Large intestine (tissue), 3 donors: ENCODE data around the gene HMX2. TPM values are rescaled to one million over a fixed set of nuclear protein-coding genes. Genes with fewer than 3 reads are reported as not detected.
"Not testable (repeated sequence)": the region's sequence is repeated elsewhere in the genome, so short reads cannot be mapped to it uniquely, and the experiment has no call there.

Source experiments
- DNase-seq, 2 donors: peaks; one replicate each; pipeline versions ENCODE4 v3.0.0 to v3.0.0-alpha.2; 2013
- H3K27ac ChIP-seq: one replicate; pipeline ENCODE4 v1.5.1; 2013; ENCODE audit warnings: low read length
- H3K27me3 ChIP-seq: 2 replicates; pipeline ENCODE4 v1.6.1; 2013; ENCODE audit warnings: low read length; ENCODE audit not compliant: control insufficient read depth, insufficient read depth
- H3K36me3 ChIP-seq: 2 replicates; pipeline ENCODE4 v1.6.1; 2013; ENCODE audit warnings: low read length; ENCODE audit not compliant: control insufficient read depth, insufficient read depth
- H3K4me1 ChIP-seq: one replicate; pipeline ENCODE4 v1.6.1; 2013; ENCODE audit warnings: low read length; ENCODE audit not compliant: control insufficient read depth, insufficient read depth
- H3K4me3 ChIP-seq: one replicate; pipeline ENCODE4 v1.5.1; 2013; ENCODE audit warnings: low read length
- H3K9me3 ChIP-seq: one replicate; pipeline ENCODE4 v1.6.1; 2013; ENCODE audit warnings: mild to moderate bottlenecking, low read depth, low read length, moderate library complexity; ENCODE audit not compliant: control insufficient read depth
- whole genome bisulfite sequencing: methylation state at CpG from one replicate; pipeline ENCODE4 v1.1.5; 2013; ENCODE audit warnings: low lambda C conversion rate; ENCODE audit not compliant: insufficient coverage; 5-methylcytosine and 5-hydroxymethylcytosine counted together
- polyA plus RNA-seq: library from polyadenylated mRNA; unstranded; fragments of 120-200 nt; gene quantifications from one replicate; pipeline ENCODE4 v1.2.1, GENCODE V29; 2013

HMX2 gene
- polyA plus RNA-seq, 1 donor = 1.1 TPM

GRCh38 chr10:123171616-123172015 is 23.7 kb downstream of the HMX2 start:
- not testable (repeated sequence) for H3K27ac ChIP-seq, H3K4me3 ChIP-seq, H3K27me3 ChIP-seq, H3K4me1 ChIP-seq, DNase-seq, H3K9me3 ChIP-seq
- H3K36me3 ChIP-seq = peaks cover 18% of the 10 kb centered on the region
- no CpG with 5 or more reads among the region's 10 CpGs for WGBS

DNA sequence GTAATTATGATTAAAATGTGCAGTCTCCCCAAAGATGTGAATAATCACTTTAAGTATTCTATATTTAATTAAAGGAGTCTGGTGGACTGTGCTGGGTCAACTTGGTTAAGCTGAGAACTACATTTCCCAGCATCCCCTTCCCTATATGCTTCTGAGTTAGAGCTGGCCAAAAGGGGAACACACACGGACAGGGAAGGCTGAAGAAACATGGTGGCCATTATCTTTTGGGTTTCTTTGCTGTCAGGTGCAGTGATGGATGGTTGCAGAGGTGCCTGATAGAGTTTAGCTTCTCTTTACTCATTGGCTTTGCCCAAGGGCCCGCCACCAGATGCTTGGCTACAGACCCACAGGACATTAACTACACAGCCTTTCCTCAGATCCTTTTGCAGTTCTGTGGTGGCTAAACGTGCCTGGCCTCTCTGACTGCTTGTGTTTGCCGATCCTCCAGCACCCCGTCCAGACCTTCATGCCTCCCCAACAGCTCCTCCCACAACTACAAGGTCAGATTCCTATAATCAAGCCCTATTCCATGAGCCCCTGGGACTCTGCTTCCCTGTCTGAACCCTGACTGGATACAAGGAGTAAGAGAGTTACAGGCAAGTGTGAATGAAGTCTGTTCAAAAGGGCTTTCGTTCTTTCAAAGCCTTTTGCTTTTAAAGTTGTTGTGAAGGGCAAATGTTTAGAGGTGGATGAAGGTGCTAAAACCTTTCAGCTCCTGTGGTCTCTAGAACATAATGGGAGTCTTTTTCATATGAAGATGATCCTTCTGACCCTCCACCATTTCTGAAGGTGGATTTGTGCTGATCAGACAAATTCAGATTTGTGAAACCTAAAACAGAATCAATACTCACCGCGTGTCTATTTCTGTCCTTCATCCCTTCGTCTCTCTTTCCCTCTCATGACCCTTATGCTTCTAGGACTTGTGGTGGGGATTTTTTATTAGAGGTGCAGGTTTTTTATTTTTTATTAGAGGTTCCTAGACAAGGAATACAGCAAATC is 27.8 kb downstream of the HMX2 start:
- Histone ChIP-seq H3K27ac (no peak overlapping the region), H3K27me3 (no peaks in the 10 kb centered on the region), H3K4me1 (no peaks in the 10 kb centered on the region), H3K9me3 (no peaks in the 10 kb centered on the region), H3K36me3 (peaks cover 6% of the 10 kb centered on the region), H3K4me3 (no peak overlapping the region)
- DNase-seq = no peak
- 85% methylated on average over 5 of the region's 9 CpGs for WGBS

GRCh38 chr10:123178390-123178789 is 30.5 kb downstream of the HMX2 start:
- H3K36me3 ChIP-seq, H3K4me3 ChIP-seq, H3K4me1 ChIP-seq, DNase-seq, H3K27me3 ChIP-seq, H3K27ac ChIP-seq, H3K9me3 ChIP-seq: not testable (repeated sequence)
- 100% methylated on average over 1 of the region's 4 CpGs for WGBS

- Histone ChIP-seq H3K4me1 (no peaks in the 10 kb centered on the region), H3K4me3 (no peak overlapping the region), H3K27me3 (no peaks in the 10 kb centered on the region), H3K9me3 (no peaks in the 10 kb centered on the region), H3K27ac (no peak overlapping the region), H3K36me3 (peaks cover 3% of the 10 kb centered on the region)
- 100% methylated on average over 1 of the region's 7 CpGs for whole genome bisulfite sequencing
- DNase-seq = no peak
Measured at GRCh38 chr10:123180101-123181090, 32.5 kb downstream of the HMX2 start.

DNA sequence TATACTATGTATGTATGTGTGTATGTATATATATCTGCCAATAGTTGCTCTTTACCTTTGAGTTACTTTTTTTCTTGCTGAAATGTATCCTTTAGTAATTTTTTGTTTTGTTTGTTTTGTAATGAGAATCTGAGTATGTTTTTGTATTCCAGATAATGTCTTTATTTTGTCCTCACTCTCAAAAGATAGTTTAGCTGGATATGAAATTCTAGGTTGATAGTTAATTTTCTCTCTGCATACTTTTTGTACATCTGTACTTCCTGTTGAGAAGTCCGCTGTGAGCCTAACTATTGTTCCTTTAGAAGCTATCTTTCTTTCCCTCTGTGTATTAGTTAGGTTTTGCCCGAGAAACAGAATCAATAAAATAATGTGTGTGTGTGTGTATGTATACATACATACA is 35.8 kb downstream of the HMX2 start:
- Histone ChIP-seq H3K27me3 (no peaks in the 10 kb centered on the region), H3K4me1 (no peaks in the 10 kb centered on the region), H3K9me3 (no peaks in the 10 kb centered on the region), H3K4me3 (no peak overlapping the region), H3K27ac (no peak overlapping the region), H3K36me3 (no peaks in the 10 kb centered on the region)
- no CpG with 5 or more reads among the region's 2 CpGs for WGBS
- DNase-seq = no peak

GRCh38 chr10:123187781-123188180 is 39.8 kb downstream of the HMX2 start:
- H3K36me3 ChIP-seq = no peaks in the 10 kb centered on the region
- no peaks in the 10 kb centered on the region for H3K4me1 ChIP-seq
- H3K9me3 ChIP-seq = no peaks in the 10 kb centered on the region
- no peak overlapping the region for H3K27ac ChIP-seq
- H3K4me3 ChIP-seq = no peak overlapping the region
- no peaks in the 10 kb centered on the region for H3K27me3 ChIP-seq
- 100% methylated on average over 2 of the region's 5 CpGs for WGBS
- no peak for DNase-seq

- no peak overlapping the region for H3K27ac ChIP-seq
- DNase-seq = no peak
- no peaks in the 10 kb centered on the region for H3K4me1 ChIP-seq
- no peaks in the 10 kb centered on the region for H3K9me3 ChIP-seq
- H3K36me3 ChIP-seq = no peaks in the 10 kb centered on the region
- no peaks in the 10 kb centered on the region for H3K27me3 ChIP-seq
- H3K4me3 ChIP-seq = no peak overlapping the region
- no CpG with 5 or more reads among the region's 8 CpGs for WGBS
Measured at GRCh38 chr10:123191886-123192285, 44.0 kb downstream of the HMX2 start.

- Histone ChIP-seq H3K27me3 (no peaks in the 10 kb centered on the region), H3K9me3 (no peaks in the 10 kb centered on the region), H3K27ac (no peak overlapping the region), H3K4me3 (no peak overlapping the region), H3K4me1 (no peaks in the 10 kb centered on the region), H3K36me3 (no peaks in the 10 kb centered on the region)
- WGBS = no CpG with 5 or more reads among the region's 9 CpGs
- DNase-seq = no peak
Measured at GRCh38 chr10:123194056-123194455, 46.1 kb downstream of the HMX2 start.
